Measurements from ENCODE around the gene C1orf116.

Gene C1orf116

DNA sequence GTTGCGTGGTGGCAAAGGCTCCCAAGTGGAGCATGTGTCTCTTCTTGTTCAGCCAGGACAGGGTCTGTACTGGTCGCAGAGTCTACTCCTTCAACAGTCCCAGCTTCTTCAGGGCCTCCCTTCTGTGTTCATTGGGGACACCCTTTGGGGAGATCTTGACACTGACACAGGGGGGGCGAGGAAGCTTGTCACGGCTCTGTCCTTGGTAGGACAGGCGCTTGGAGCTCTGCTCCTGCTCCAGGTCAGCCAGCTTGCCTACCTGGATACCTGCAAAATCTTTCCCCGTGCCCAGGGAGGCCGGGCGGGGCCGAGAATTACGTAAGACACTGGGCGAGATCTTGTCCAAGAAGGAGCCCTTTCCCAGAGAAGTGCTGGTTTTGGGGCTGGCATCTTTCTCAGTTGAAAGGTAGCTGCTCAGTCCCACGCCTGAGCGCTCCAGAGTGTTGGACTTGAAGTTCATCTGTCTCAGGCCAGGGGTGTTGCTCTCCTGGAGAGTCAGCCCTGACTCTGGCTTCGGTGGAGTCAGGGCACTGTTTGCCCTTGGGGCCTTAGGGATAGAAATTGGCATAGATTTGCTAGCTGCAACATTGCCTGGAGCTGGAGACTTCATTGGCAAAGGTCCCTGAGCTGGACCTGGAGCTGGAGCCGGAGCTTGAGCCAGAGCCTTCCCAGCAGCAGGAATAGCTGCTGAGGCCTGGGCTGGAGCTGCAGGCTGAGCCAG, 10.5 kb downstream of the C1orf116 start:
- in situ Hi-C loops (cut with MboI; ENCODE audit: low pct_unique_long_range_greater_than_20kb, low sequenced_read_pairs, unreplicated experiment): no loop called here
- TF ChIP-seq, protein P1, sequence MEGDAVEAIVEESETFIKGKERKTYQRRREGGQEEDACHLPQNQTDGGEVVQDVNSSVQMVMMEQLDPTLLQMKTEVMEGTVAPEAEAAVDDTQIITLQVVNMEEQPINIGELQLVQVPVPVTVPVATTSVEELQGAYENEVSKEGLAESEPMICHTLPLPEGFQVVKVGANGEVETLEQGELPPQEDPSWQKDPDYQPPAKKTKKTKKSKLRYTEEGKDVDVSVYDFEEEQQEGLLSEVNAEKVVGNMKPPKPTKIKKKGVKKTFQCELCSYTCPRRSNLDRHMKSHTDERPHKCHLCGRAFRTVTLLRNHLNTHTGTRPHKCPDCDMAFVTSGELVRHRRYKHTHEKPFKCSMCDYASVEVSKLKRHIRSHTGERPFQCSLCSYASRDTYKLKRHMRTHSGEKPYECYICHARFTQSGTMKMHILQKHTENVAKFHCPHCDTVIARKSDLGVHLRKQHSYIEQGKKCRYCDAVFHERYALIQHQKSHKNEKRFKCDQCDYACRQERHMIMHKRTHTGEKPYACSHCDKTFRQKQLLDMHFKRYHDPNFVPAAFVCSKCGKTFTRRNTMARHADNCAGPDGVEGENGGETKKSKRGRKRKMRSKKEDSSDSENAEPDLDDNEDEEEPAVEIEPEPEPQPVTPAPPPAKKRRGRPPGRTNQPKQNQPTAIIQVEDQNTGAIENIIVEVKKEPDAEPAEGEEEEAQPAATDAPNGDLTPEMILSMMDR (IDR thresholded peaks at IDR 0.05; ENCODE audit: extremely low read depth, insufficient read depth, missing control alignments): no peak
- no peak for DNase-seq (ENCODE audit: low spot score)

- in situ Hi-C loops (cut with MboI; ENCODE audit: low pct_unique_long_range_greater_than_20kb, low sequenced_read_pairs, unreplicated experiment): no loop called here
- DNase-seq (ENCODE audit: low spot score): no peak
- TF ChIP-seq, protein P1 (IDR thresholded peaks at IDR 0.05; ENCODE audit: extremely low read depth, insufficient read depth, missing control alignments): no peak
Observed at GRCh38 chr1:207021139-207021861, 11.3 kb downstream of the C1orf116 start.

DNA sequence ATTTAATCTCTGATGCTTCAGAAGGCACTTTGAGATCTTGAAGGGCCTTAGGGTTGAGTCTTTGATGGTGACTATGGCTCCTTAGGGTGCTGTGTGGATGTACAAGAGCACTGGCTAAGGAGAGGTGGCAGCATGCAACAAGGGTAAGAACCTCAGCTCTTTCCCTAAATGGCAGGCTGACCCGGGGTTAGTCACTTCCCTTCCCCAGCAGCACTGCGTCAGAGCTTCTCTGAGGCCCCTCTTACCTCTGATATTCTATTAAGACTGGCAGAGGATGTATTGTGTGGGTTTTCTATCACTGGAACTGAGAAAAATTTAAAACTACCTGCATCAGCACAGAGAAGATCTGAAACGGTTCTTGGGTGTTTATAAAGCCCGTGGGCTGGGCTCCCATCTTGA, 11.8 kb downstream of the C1orf116 start:
- in situ Hi-C loops (cut with MboI; ENCODE audit: low pct_unique_long_range_greater_than_20kb, low sequenced_read_pairs, unreplicated experiment): no loop called here
- TF ChIP-seq, protein P1 (IDR thresholded peaks at IDR 0.05; ENCODE audit: extremely low read depth, insufficient read depth, missing control alignments): no peak
- no peak for DNase-seq (ENCODE audit: low spot score)

- no peak for DNase-seq (ENCODE audit: low spot score)
- TF ChIP-seq, protein P1 (IDR thresholded peaks at IDR 0.05; ENCODE audit: extremely low read depth, insufficient read depth, missing control alignments): no peak
- in situ Hi-C loops (cut with MboI; ENCODE audit: low pct_unique_long_range_greater_than_20kb, low sequenced_read_pairs, unreplicated experiment): no loop called here
Observed at GRCh38 chr1:207020065-207020708, 12.4 kb downstream of the C1orf116 start.

GRCh38 chr1:207019661-207020060, 12.9 kb downstream of the C1orf116 start:
- DNase-seq (ENCODE audit: low spot score): no peak
- TF ChIP-seq, protein P1 (IDR thresholded peaks at IDR 0.05; ENCODE audit: extremely low read depth, insufficient read depth, missing control alignments): no peak
- in situ Hi-C loops (cut with MboI; ENCODE audit: low pct_unique_long_range_greater_than_20kb, low sequenced_read_pairs, unreplicated experiment): no loop called here

DNA sequence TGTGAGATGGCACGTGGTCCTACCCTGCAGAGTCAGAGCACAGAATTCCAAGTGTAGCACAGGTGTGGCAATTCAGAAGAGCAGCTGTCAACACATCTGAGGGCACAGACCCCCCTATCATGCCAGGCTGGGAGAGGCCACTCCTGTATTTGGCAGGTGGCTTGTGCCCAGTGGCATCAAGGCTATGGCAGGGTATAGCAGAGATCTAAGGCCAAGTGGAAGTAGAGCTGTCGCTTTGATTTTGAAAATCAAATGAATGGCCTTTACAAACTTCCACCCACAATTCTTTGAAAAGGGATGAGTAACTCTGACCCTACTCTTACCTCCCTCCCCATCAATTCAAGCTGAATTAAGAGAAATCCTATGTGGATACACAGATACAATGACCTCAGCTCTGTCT, 13.4 kb downstream of the C1orf116 start:
- in situ Hi-C loops (cut with MboI; ENCODE audit: low pct_unique_long_range_greater_than_20kb, low sequenced_read_pairs, unreplicated experiment): no loop called here
- DNase-seq (ENCODE audit: low spot score): no peak
- TF ChIP-seq, protein P1 (IDR thresholded peaks at IDR 0.05; ENCODE audit: extremely low read depth, insufficient read depth, missing control alignments): no peak
